ENCODE results near the gene MT4.

Gene MT4

GRCh38 chr16:56605475-56605874, 40.6 kb downstream of the MT4 start:
- no peak for DNase-seq (ENCODE audit: low spot score)

GRCh38 chr16:56606071-56606475, 41.2 kb downstream of the MT4 start:
- DNase-seq (ENCODE audit: low spot score) = no peak

- DNase-seq (ENCODE audit: low spot score) = peak; percentile 62
These were observed 41.7 kb downstream of the MT4 start for GRCh38 chr16:56606476-56607108.

GRCh38 chr16:56607109-56607618, 42.3 kb downstream of the MT4 start:
- DNase-seq (ENCODE audit: low spot score) = no peak

GRCh38 chr16:56607675-56608042, 42.8 kb downstream of the MT4 start:
- no peak for DNase-seq (ENCODE audit: low spot score)

GRCh38 chr16:56608043-56608875, 43.4 kb downstream of the MT4 start, which contains the start of gene MT2A:
MT2A (plus strand) TSS chr16:56608584; CDS start chr16:56608656, 72 bp downstream.
- peak; percentile 89 for DNase-seq (ENCODE audit: low spot score)

GRCh38 chr16:56608876-56609462, 44.1 kb downstream of the MT4 start:
- no peak for DNase-seq (ENCODE audit: low spot score)

- peak; percentile 89 for DNase-seq (ENCODE audit: low spot score)
These were observed 44.6 kb downstream of the MT4 start for GRCh38 chr16:56609463-56609921.

GRCh38 chr16:56610017-56610608, 45.2 kb downstream of the MT4 start:
- peak; percentile 61 for DNase-seq (ENCODE audit: low spot score)

- no peak for DNase-seq (ENCODE audit: low spot score)
These were observed 45.8 kb downstream of the MT4 start for GRCh38 chr16:56610609-56611111.

- DNase-seq (ENCODE audit: low spot score) = peak; percentile 55
These were observed 46.5 kb downstream of the MT4 start for GRCh38 chr16:56611281-56611833.

- DNase-seq (ENCODE audit: low spot score) = no peak
These were observed 48.8 kb downstream of the MT4 start for GRCh38 chr16:56613706-56614105.

- DNase-seq (ENCODE audit: low spot score) = no peak
These were observed 49.7 kb downstream of the MT4 start for GRCh38 chr16:56614549-56614991.

- no peak for DNase-seq (ENCODE audit: low spot score)
These were observed 50.5 kb downstream of the MT4 start for GRCh38 chr16:56615353-56615752.

- no peak for DNase-seq (ENCODE audit: low spot score)
These were observed 51.8 kb downstream of the MT4 start for GRCh38 chr16:56616608-56617211.

GRCh38 chr16:56617212-56618085, 52.6 kb downstream of the MT4 start:
- DNase-seq (ENCODE audit: low spot score) = peak; percentile 31

GRCh38 chr16:56618138-56618537, 53.3 kb downstream of the MT4 start:
- DNase-seq (ENCODE audit: low spot score) = no peak

Measured in pons (tissue), 1 donor.